A673 (cell line): Measurements from ENCODE around the gene HIGD2A. TPM values are rescaled to one million over a fixed set of nuclear protein-coding genes. Genes with fewer than 3 reads are reported as not detected.
"Not testable (repeated sequence)": the region's sequence is repeated elsewhere in the genome, so short reads cannot be mapped to it uniquely, and the experiment has no call there.

Source experiments
- BruUV-seq: library from RNA; stranded (reverse); fragments of 400-500 nt; replicated peaks from 2 replicates; lab custom pipeline; 2021; lab: Mats Ljungman, UMichigan
- CTCF ChIA-PET: fragments of 300-600 bp; sonication (Branson Sonifier 250); formaldehyde crosslinking; loops from one replicate; lab custom pipeline; 2022; ENCODE audit warnings: antibody characterized with exemption; lab: Charles Lee
- POLR2A ChIA-PET: fragments of 300-600 bp; sonication (Branson Sonifier 250); formaldehyde crosslinking; loops from one replicate; lab custom pipeline; 2022; ENCODE audit warnings: antibody characterized with exemption; ENCODE audit not compliant: low non-redundant PET; lab: Charles Lee
- DNase-seq: peaks from one replicate; pipeline ENCODE4 v3.0.0-alpha.2; 2015; ENCODE audit warnings: low spot score
- H3K27ac ChIP-seq: fragments of 200-600 bp; sonication (generic); 2 replicates; pipeline ENCODE4 v1.5.1; 2016; ENCODE audit warnings: mixed run types, low read depth, mild to moderate bottlenecking, mixed read lengths, antibody characterized with exemption, low read length; ENCODE audit not compliant: poor library complexity, severe bottlenecking
- H3K27me3 ChIP-seq: fragments of 200-600 bp; sonication (generic); replicated peaks from 2 replicates; pipeline ENCODE4 v1.6.1; 2017; ENCODE audit warnings: mixed run types, low read depth, mild to moderate bottlenecking, mixed read lengths, antibody characterized with exemption, low read length; ENCODE audit not compliant: insufficient read depth, poor library complexity
- H3K36me3 ChIP-seq: fragments of 200-600 bp; sonication (generic); 2 replicates; pipeline ENCODE4 v1.6.1; 2016; ENCODE audit warnings: mixed run types, mild to moderate bottlenecking, mixed read lengths, antibody characterized with exemption, low read length; ENCODE audit not compliant: insufficient read depth, poor library complexity, severe bottlenecking
- H3K4me1 ChIP-seq: fragments of 200-600 bp; sonication (generic); 2 replicates; pipeline ENCODE4 v1.6.1; 2017; ENCODE audit warnings: mixed run types, mild to moderate bottlenecking, mixed read lengths, antibody characterized with exemption, low read length; ENCODE audit not compliant: insufficient read depth, poor library complexity, severe bottlenecking
- H3K4me3 ChIP-seq: fragments of 200-600 bp; sonication (generic); 2 replicates; pipeline ENCODE4 v1.5.1; 2016; ENCODE audit warnings: low read depth, mixed run types, mild to moderate bottlenecking, mixed read lengths, low read length; ENCODE audit not compliant: poor library complexity, severe bottlenecking
- H3K9me3 ChIP-seq: fragments of 200-600 bp; sonication (generic); 2 replicates; pipeline ENCODE4 v1.6.1; 2016; ENCODE audit warnings: mixed run types, low read depth, mild to moderate bottlenecking, mixed read lengths, antibody characterized with exemption, low read length; ENCODE audit not compliant: poor library complexity, severe bottlenecking
- EZH2 ChIP-seq: fragments of 200-600 bp; sonication (generic); IDR thresholded peaks from 2 replicates; pipeline ENCODE4 v1.6.1; 2017; ENCODE audit warnings: borderline replicate concordance, low read depth, mild to moderate bottlenecking, mixed read lengths, antibody characterized with exemption, low read length; ENCODE audit not compliant: poor library complexity, severe bottlenecking
- intact Hi-C: fragments of 100-400 bp; cut with micrococcal nuclease; formaldehyde crosslinking; loops from one replicate; pipeline ENCODE4 v1.10.0; 2022; ENCODE audit not compliant: unreplicated experiment
- total RNA-seq: library from RNA; stranded (reverse); gene quantifications from 2 replicates; pipeline ENCODE4 v1.2.3, GENCODE V29; 2021
- TF ChIP-seq, protein P1 (sequence below): fragments of 300-800, 200-600 bp; sonication (generic); conservative IDR thresholded peaks from 2 replicates; pipeline ENCODE4 v1.5.1; 2017; ENCODE audit warnings: low read depth, mild to moderate bottlenecking, antibody characterized with exemption, low read length, moderate library complexity, mixed read lengths

The HIGD2A gene
- total RNA-seq, 1 experiment from 2014 or later, result 81.7 TPM

DNA sequence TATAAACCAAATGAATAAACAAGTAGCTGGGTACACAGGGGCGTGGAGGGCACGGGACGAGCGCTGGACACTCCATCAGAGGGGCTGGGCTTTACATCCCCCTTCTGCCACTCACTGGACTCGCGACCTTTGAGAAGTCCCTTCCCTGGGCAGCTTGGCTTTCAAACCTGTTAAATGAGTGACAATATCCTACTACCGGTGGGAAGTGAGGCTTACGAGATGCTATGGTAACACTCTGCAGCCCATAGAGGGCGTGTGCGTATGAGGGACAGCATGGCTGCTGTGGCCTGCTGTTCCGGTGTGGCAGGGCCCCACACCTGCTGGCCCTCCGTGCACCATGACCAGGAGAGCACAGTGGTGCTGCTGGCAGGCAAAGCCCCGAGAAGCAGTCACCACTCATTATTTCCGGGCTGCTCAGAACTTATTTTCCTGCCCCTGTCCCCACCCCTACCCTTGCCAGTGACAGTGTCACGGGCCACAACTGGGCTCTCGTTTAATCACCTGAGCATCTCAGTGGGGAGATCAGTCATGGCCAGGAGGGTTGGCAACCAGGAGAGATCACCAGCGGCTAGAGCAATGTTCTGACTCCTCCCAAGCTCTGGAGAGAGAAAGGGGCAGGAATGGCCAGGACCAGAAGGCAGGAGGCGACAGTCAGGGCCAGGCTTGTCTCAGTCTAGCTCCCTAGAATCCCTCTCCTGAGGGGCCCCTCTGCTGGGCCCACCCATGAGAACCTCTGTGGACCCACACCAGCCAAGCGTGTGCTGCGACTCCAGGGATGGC is 17.3 kb downstream of the HIGD2A start:
- intact Hi-C loops, result no loop called here
- no peaks in the 10 kb centered on the region for H3K9me3 ChIP-seq
- TF ChIP-seq, protein P1, sequence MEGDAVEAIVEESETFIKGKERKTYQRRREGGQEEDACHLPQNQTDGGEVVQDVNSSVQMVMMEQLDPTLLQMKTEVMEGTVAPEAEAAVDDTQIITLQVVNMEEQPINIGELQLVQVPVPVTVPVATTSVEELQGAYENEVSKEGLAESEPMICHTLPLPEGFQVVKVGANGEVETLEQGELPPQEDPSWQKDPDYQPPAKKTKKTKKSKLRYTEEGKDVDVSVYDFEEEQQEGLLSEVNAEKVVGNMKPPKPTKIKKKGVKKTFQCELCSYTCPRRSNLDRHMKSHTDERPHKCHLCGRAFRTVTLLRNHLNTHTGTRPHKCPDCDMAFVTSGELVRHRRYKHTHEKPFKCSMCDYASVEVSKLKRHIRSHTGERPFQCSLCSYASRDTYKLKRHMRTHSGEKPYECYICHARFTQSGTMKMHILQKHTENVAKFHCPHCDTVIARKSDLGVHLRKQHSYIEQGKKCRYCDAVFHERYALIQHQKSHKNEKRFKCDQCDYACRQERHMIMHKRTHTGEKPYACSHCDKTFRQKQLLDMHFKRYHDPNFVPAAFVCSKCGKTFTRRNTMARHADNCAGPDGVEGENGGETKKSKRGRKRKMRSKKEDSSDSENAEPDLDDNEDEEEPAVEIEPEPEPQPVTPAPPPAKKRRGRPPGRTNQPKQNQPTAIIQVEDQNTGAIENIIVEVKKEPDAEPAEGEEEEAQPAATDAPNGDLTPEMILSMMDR, result no peak
- no peak for TF ChIP-seq EZH2
- H3K36me3 ChIP-seq, result no peaks in the 10 kb centered on the region
- ChIA-PET CTCF (no interaction called here), POLR2A (no interaction called here)
- H3K4me1 ChIP-seq, result no peaks in the 10 kb centered on the region
- no TSS peak for BruUV-seq
- no peak overlapping the region for H3K4me3 ChIP-seq
- no peaks in the 10 kb centered on the region for H3K27me3 ChIP-seq
- DNase-seq, result no peak
- no peak overlapping the region for H3K27ac ChIP-seq

DNA sequence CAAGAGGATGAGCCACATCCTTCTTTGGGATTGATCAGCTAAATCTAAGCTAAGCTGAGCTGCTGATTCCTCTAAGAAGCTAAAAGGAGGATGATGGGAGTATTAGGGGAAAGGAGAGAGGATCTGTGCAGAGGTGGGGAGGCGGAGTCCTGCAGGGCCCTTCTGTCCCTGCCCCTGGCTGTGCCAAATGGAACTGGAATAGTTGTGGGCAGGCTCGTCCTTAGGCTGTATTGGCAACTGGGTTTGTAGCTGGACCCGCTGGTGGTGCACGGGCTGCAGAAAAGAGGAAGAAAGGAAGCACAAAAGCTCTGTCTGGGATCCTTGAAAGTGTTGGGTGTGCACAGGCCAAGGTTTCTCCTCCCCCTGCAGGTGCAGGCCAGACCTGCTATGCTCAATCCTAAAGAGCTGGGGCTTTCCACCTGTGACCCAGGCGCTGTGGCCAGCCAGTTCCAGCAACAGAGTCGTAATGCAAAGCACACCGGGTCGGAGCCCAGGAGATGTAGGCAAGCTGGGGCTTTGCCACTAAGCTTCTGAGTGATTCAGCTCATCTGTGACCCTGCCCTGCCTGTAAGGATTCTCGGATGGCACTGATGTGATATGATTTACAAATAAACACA is 18.0 kb downstream of the HIGD2A start:
- ChIA-PET CTCF (interaction anchor here (0.5 kb wide), 1 partner anchor 137 kb away, joined by 3 read pairs; no protein-coding TSS in a partner anchor), POLR2A (no interaction called here)
- H3K9me3 ChIP-seq, result no peaks in the 10 kb centered on the region
- H3K4me3 ChIP-seq, result no peak overlapping the region
- BruUV-seq, result no TSS peak
- H3K27me3 ChIP-seq, result no peaks in the 10 kb centered on the region
- H3K4me1 ChIP-seq, result no peaks in the 10 kb centered on the region
- no peaks in the 10 kb centered on the region for H3K36me3 ChIP-seq
- intact Hi-C loops, result no loop called here
- TF ChIP-seq, protein P1, result no peak
- no peak for TF ChIP-seq EZH2
- no peak for DNase-seq
- H3K27ac ChIP-seq, result no peak overlapping the region

DNA sequence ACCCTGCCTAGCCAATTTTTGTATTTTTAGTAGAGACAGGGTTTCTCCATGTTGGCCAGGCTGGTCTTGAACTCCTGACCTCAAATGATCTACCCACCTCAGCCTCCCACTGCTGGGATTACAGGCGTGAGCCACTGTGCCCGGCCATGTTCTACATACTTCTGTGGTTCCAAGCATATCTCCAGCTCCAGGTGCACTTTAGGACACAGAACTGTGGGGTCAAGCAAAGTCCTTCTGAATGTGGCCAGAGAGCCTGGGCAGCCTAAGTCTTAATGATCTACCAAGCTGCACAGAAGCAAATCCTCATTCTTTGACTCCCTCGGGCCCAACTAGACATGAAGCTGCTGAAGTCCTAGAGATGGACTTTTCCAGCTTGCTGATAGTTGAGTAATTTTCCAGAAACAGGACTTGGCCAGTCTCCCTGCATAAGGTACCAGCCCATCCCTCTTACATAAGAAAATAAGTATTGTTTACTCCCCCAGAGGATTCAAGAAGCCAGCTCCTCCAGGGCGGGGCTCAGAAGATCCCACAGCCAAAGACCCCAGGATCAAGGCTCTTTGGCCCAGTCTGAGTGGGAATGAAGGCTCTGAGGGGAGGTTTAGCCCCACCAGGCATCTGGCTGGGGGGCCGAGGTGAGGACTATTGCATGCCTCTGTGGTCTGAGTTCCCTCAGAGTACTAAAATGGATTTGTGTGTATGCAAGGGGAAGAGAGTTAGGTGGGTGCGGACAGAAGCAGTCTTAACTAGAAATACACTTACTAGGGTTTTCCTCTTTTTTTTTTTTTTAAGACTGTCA is 19.1 kb downstream of the HIGD2A start:
- H3K4me3 ChIP-seq, result no peak overlapping the region
- ChIA-PET POLR2A (no interaction called here), CTCF (no interaction called here)
- no peaks in the 10 kb centered on the region for H3K9me3 ChIP-seq
- H3K27me3 ChIP-seq, result no peaks in the 10 kb centered on the region
- H3K27ac ChIP-seq, result no peak overlapping the region
- intact Hi-C loops, result no loop called here
- TF ChIP-seq EZH2, result no peak
- TF ChIP-seq, protein P1, result no peak
- DNase-seq, result no peak
- no peaks in the 10 kb centered on the region for H3K4me1 ChIP-seq
- H3K36me3 ChIP-seq, result no peaks in the 10 kb centered on the region
- BruUV-seq, result no TSS peak

DNA sequence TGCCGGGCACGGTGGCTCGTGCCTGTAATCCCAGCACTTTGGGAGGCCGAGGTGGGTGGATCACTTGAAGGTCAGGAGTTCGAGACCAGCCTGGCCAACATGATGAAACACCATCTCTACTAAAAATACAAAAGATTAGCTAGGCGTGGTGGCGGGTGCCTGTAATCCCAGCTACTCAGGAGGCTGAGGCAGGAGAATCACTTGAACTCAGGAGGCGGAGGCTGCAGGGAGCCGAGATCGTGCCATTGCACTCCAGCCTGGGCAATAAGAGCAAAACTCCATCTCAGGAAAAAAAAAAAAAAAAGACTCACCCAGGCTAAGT is 19.7 kb downstream of the HIGD2A start:
- H3K9me3 ChIP-seq, intact Hi-C loops, POLR2A ChIA-PET, DNase-seq, BruUV-seq, H3K4me3 ChIP-seq, H3K27me3 ChIP-seq, H3K36me3 ChIP-seq, H3K27ac ChIP-seq, CTCF ChIA-PET, H3K4me1 ChIP-seq: not testable (repeated sequence)
